HEK293 (cell line): ENCODE measurements around the gene EPS8L3.

Experiments
- CTCF ChIA-PET: fragments of 350-600 bp; formaldehyde crosslinking; extraction: SDS; loops from one replicate; lab custom pipeline; 2021; ENCODE audit warnings: antibody characterized with exemption; lab: Yijun Ruan, JAX
- POLR2A ChIA-PET: fragments of 300-600 bp; formaldehyde crosslinking; extraction: SDS; loops from one replicate; lab custom pipeline; 2020; ENCODE audit warnings: antibody characterized with exemption, inconsistent platforms; lab: Yijun Ruan, JAX
- H3K27ac ChIP-seq: fragments of 200-500 bp; sonication (Bioruptor generic); 2 replicates; pipeline ENCODE4 v1.5.1; 2014; ENCODE audit warnings: low read depth, low read length, control low read depth, inconsistent platforms; ENCODE audit errors: extremely low read depth
- H3K36me3 ChIP-seq, 2 experiments: fragments of 200-500 bp in 1 of 2; sonication (Bioruptor generic) in 1 of 2; 1 replicate in 1 of 2; 2 replicates in 1 of 2; pipeline ENCODE4 v1.5.1; 2014 to 2017; ENCODE audit warnings: inconsistent platforms in 2 of 2, low read length in 2 of 2; ENCODE audit not compliant: control insufficient read depth in 2 of 2, insufficient read depth in 1 of 2
- H3K4me1 ChIP-seq: fragments of 200-500 bp; sonication (Bioruptor generic); 2 replicates; pipeline ENCODE4 v1.5.1; 2014; ENCODE audit warnings: mild to moderate bottlenecking, low read length, inconsistent platforms; ENCODE audit not compliant: control insufficient read depth, insufficient read depth
- H3K4me3 ChIP-seq: 2 replicates; pipeline ENCODE4 v1.5.1; 2011; ENCODE audit warnings: low read depth, mild to moderate bottlenecking, control low read depth, low read length, moderate library complexity
- H3K9me3 ChIP-seq: fragments of 200-500 bp; sonication (Bioruptor generic); 2 replicates; pipeline ENCODE4 v1.5.1; 2014; ENCODE audit warnings: low read depth, low read length, inconsistent platforms; ENCODE audit not compliant: control insufficient read depth, insufficient read depth
- CTCF ChIP-seq: fragments of 450-650 bp; formaldehyde crosslinking; IDR thresholded peaks from 2 replicates; pipeline ENCODE4 v1.5.1; 2016; ENCODE audit warnings: missing biosample characterization, missing genetic modification characterization
- HOXA7 ChIP-seq: sonication (generic); formaldehyde crosslinking; IDR thresholded peaks from 2 replicates; pipeline ENCODE4 v1.8.1; 2022; ENCODE audit warnings: missing genetic modification reagents, borderline replicate concordance
- HOXC10 ChIP-seq: sonication (generic); formaldehyde crosslinking; IDR thresholded peaks from 2 replicates; pipeline ENCODE4 v1.8.1; 2023; ENCODE audit warnings: mild to moderate bottlenecking, missing genetic modification reagents
- IKZF3 ChIP-seq: fragments of 450-650 bp; IDR thresholded peaks from 2 replicates; pipeline ENCODE4 v1.5.0; 2018; ENCODE audit warnings: missing biosample characterization, mild to moderate bottlenecking, missing genetic modification characterization, moderate library complexity
- MYNN ChIP-seq: fragments of 450-650 bp; formaldehyde crosslinking; IDR thresholded peaks from 2 replicates; pipeline ENCODE4 v1.5.1; 2016; ENCODE audit warnings: missing biosample characterization, missing genetic modification characterization, borderline replicate concordance
- MZF1 ChIP-seq: fragments of 450-650 bp; formaldehyde crosslinking; IDR thresholded peaks from 2 replicates; pipeline ENCODE4 v1.5.1; 2017; ENCODE audit warnings: missing biosample characterization, missing genetic modification characterization, borderline replicate concordance
- PBX3 ChIP-seq: sonication (generic); formaldehyde crosslinking; IDR thresholded peaks from 2 replicates; pipeline ENCODE4 v1.8.1; 2022; ENCODE audit warnings: mild to moderate bottlenecking, moderate library complexity, missing genetic modification reagents
- RBAK ChIP-seq: fragments of 450-650 bp; formaldehyde crosslinking; IDR thresholded peaks from 2 replicates; pipeline ENCODE4 v1.5.1; 2016; ENCODE audit warnings: missing biosample characterization, missing genetic modification characterization
- SALL2 ChIP-seq: fragments of 450-650 bp; formaldehyde crosslinking; IDR thresholded peaks from 2 replicates; pipeline ENCODE4 v1.5.0; 2017; ENCODE audit warnings: missing biosample characterization, mild to moderate bottlenecking, missing genetic modification characterization, borderline replicate concordance
- SETDB1 ChIP-seq: IDR thresholded peaks from one replicate; pipeline ENCODE4 v1.6.1; 2017; ENCODE audit warnings: mild to moderate bottlenecking, low read length, moderate library complexity, mixed read lengths; ENCODE audit not compliant: insufficient read length
- SP7 ChIP-seq: fragments of 450-650 bp; formaldehyde crosslinking; IDR thresholded peaks from 2 replicates; pipeline ENCODE4 v1.5.1; 2016; ENCODE audit warnings: missing biosample characterization, missing genetic modification characterization
- TSHZ1 ChIP-seq: fragments of 450-650 bp; formaldehyde crosslinking; IDR thresholded peaks from 2 replicates; pipeline ENCODE4 v1.5.1; 2016; ENCODE audit warnings: missing biosample characterization, missing genetic modification characterization, borderline replicate concordance
- WT1 ChIP-seq: fragments of 450-650 bp; formaldehyde crosslinking; IDR thresholded peaks from 2 replicates; pipeline ENCODE4 v1.5.1; 2016; ENCODE audit warnings: missing biosample characterization, missing genetic modification characterization
- ZBTB6 ChIP-seq: fragments of 450-650 bp; formaldehyde crosslinking; IDR thresholded peaks from 2 replicates; pipeline ENCODE4 v1.5.1; 2017; ENCODE audit warnings: missing biosample characterization, missing genetic modification characterization
- ZBTB8A ChIP-seq: fragments of 450-650 bp; formaldehyde crosslinking; IDR thresholded peaks from 2 replicates; pipeline ENCODE4 v1.5.1; 2016; ENCODE audit warnings: missing biosample characterization, missing genetic modification characterization
- ZNF2 ChIP-seq: fragments of 450-650 bp; formaldehyde crosslinking; IDR thresholded peaks from 2 replicates; pipeline ENCODE4 v1.5.1; 2016; ENCODE audit warnings: missing biosample characterization, missing genetic modification characterization
- ZNF202 ChIP-seq: fragments of 450-650 bp; formaldehyde crosslinking; IDR thresholded peaks from 2 replicates; pipeline ENCODE4 v1.5.1; 2016; ENCODE audit warnings: missing biosample characterization, missing genetic modification characterization, borderline replicate concordance
- ZNF302 ChIP-seq: fragments of 450-650 bp; formaldehyde crosslinking; IDR thresholded peaks from 2 replicates; pipeline ENCODE4 v1.5.1; 2016; ENCODE audit warnings: missing biosample characterization, missing genetic modification characterization, low read depth
- ZNF391 ChIP-seq: fragments of 450-650 bp; formaldehyde crosslinking; IDR thresholded peaks from 2 replicates; pipeline ENCODE4 v1.5.1; 2016; ENCODE audit warnings: low read depth, missing biosample characterization, missing genetic modification characterization, borderline replicate concordance
- ZNF654 ChIP-seq: fragments of 450-650 bp; formaldehyde crosslinking; IDR thresholded peaks from 2 replicates; pipeline ENCODE4 v1.5.1; 2016; ENCODE audit warnings: low read depth, missing biosample characterization, missing genetic modification characterization
- ZNF660 ChIP-seq: fragments of 450-650 bp; IDR thresholded peaks from 2 replicates; pipeline ENCODE4 v1.5.1; 2018; ENCODE audit warnings: missing biosample characterization, mild to moderate bottlenecking, missing genetic modification characterization
- ZNF670 ChIP-seq: fragments of 450-650 bp; formaldehyde crosslinking; IDR thresholded peaks from 2 replicates; pipeline ENCODE4 v1.5.1; 2016; ENCODE audit warnings: missing biosample characterization, missing genetic modification characterization, low read depth
- ZNF677 ChIP-seq: fragments of 450-650 bp; IDR thresholded peaks from 2 replicates; pipeline ENCODE4 v1.5.0; 2018; ENCODE audit warnings: missing biosample characterization, mild to moderate bottlenecking, missing genetic modification characterization, moderate library complexity
- ZNF692 ChIP-seq: fragments of 450-650 bp; formaldehyde crosslinking; IDR thresholded peaks from 2 replicates; pipeline ENCODE4 v1.5.1; 2016; ENCODE audit warnings: missing biosample characterization, missing genetic modification characterization
- ZNF701 ChIP-seq: fragments of 450-650 bp; formaldehyde crosslinking; IDR thresholded peaks from 2 replicates; pipeline ENCODE4 v1.5.1; 2016; ENCODE audit warnings: missing biosample characterization, missing genetic modification characterization
- ZNF830 ChIP-seq: fragments of 450-650 bp; IDR thresholded peaks from 2 replicates; pipeline ENCODE4 v1.5.0; 2018; ENCODE audit warnings: missing biosample characterization, missing genetic modification characterization, low read depth, mild to moderate bottlenecking, moderate library complexity
- ZSCAN30 ChIP-seq: fragments of 450-650 bp; IDR thresholded peaks from 2 replicates; pipeline ENCODE4 v1.5.1; 2018; ENCODE audit warnings: missing biosample characterization, mild to moderate bottlenecking, missing genetic modification characterization, moderate library complexity
- TF ChIP-seq, protein P1 (sequence below): fragments of 450-650 bp; formaldehyde crosslinking; IDR thresholded peaks from 2 replicates; pipeline ENCODE4 v1.5.1; 2016; ENCODE audit warnings: missing biosample characterization, missing genetic modification characterization, low read depth

The EPS8L3 gene

GRCh38 chr1:109776911-109777310, 13.2 kb upstream of the EPS8L3 start:
- POLR2A ChIA-PET: interaction anchor here (0.6 to 3.2 kb wide), 5 partner anchors 145 to 258 kb away, joined by 3 to 22 read pairs (median 5); partner anchors contain the start of genes AHCYL1, GNAI3 and STRIP1
- no peak overlapping the region for H3K27ac ChIP-seq
- CTCF ChIA-PET: interaction anchor here (0.6 to 17.6 kb wide), 37 partner anchors 12 to 609 kb away, joined by 3 to 522 read pairs (median 4); partner anchors contain the start of genes AHCYL1 and GNAI3
- H3K36me3 ChIP-seq: no peaks in the 10 kb centered on the region
- H3K4me3 ChIP-seq: no peak overlapping the region
- no peaks in the 10 kb centered on the region for H3K4me1 ChIP-seq
- H3K9me3 ChIP-seq: no peaks in the 10 kb centered on the region
- TF ChIP-seq ZNF670 (no peak), SP7 (tag by site-specific recombination) (peak; percentile 10; the same call in 1 of the 2 replicates), HOXC10 (CRISPR knock-in tag) (no peak), RBAK (tag by site-specific recombination) (no peak), ZSCAN30 (tag by site-specific recombination) (peak; percentile 46; the same call in 1 of the 2 replicates), PBX3 (CRISPR knock-in tag) (0 out of 2 replicates have a peak, but pooled peaks have one; percentile 40), CTCF (tag by site-specific recombination) (peak; percentile 86), ZNF654 (tag by site-specific recombination) (peak; percentile 93), ZNF660 (tag by site-specific recombination) (0 out of 2 replicates have a peak, but pooled peaks have one; percentile 51), HOXA7 (no peak), IKZF3 (tag by site-specific recombination) (peak; percentile 36; the same call in 1 of the 2 replicates), ZNF701 (tag by site-specific recombination) (no peak), TSHZ1 (tag by site-specific recombination) (no peak), ZBTB8A (no peak), MYNN (tag by site-specific recombination) (no peak), ZNF302 (tag by site-specific recombination) (no peak), MZF1 (no peak), SETDB1 (no peak), ZBTB6 (tag by site-specific recombination) (no peak), ZNF677 (tag by site-specific recombination) (no peak), ZNF202 (no peak), ZNF830 (no peak), SALL2 (no peak), ZNF2 (tag by site-specific recombination) (peak; percentile 41; the same call in 1 of the 2 replicates), WT1 (tag by site-specific recombination) (no peak), ZNF391 (tag by site-specific recombination) (no peak), ZNF692 (tag by site-specific recombination) (no peak)
- TF ChIP-seq, protein P1, sequence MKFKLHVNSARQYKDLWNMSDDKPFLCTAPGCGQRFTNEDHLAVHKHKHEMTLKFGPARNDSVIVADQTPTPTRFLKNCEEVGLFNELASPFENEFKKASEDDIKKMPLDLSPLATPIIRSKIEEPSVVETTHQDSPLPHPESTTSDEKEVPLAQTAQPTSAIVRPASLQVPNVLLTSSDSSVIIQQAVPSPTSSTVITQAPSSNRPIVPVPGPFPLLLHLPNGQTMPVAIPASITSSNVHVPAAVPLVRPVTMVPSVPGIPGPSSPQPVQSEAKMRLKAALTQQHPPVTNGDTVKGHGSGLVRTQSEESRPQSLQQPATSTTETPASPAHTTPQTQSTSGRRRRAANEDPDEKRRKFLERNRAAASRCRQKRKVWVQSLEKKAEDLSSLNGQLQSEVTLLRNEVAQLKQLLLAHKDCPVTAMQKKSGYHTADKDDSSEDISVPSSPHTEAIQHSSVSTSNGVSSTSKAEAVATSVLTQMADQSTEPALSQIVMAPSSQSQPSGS (tag by site-specific recombination): no peak
